Endothelial cell of umbilical vein (primary cell): ENCODE results near the gene EXD1. TPM values are rescaled to one million over a fixed set of nuclear protein-coding genes. Genes with fewer than 3 reads are reported as not detected.

Source experiments
- BruUV-seq: library from RNA; stranded (reverse); fragments of 400-500 nt; replicated peaks from 2 replicates; lab custom pipeline; 2021; lab: Mats Ljungman, UMichigan
- CTCF ChIA-PET: fragments of 300-600, 350-600 bp; sonication (Branson Sonifier 250); formaldehyde crosslinking; loops from one replicate; lab custom pipeline; 2021; ENCODE audit warnings: antibody characterized with exemption, inconsistent platforms; lab: Charles Lee
- POLR2A ChIA-PET: fragments of 300-600, 350-600 bp; sonication (Branson Sonifier 250); formaldehyde crosslinking; loops from one replicate; lab custom pipeline; 2021; ENCODE audit warnings: antibody characterized with exemption, inconsistent platforms; lab: Charles Lee
- DNase-seq: peaks from one replicate; pipeline ENCODE4 v3.0.0-alpha.2; 2011; ENCODE audit warnings: low read depth, low spot score
- FAIRE-seq: peaks from 2 replicates; lab custom pipeline; 2011; peaks lifted over from hg19 to GRCh38; lab: Jason Lieb, UNC
- H2AFZ ChIP-seq: 2 replicates; pipeline ENCODE4 v1.6.0; 2012; ENCODE audit warnings: low read depth, low read length, control low read depth, inconsistent platforms
- H3K27ac ChIP-seq: 2 replicates; pipeline ENCODE4 v1.5.1; 2011; ENCODE audit warnings: low read depth, mild to moderate bottlenecking, control low read depth, low read length, moderate library complexity; ENCODE audit not compliant: insufficient read depth
- H3K27me3 ChIP-seq, 2 experiments: 2 replicates each; pipeline versions ENCODE4 v1.6.0 to v1.6.1; 2011; ENCODE audit warnings: low read length in 2 of 2, mixed read lengths in 1 of 2; ENCODE audit not compliant: control insufficient read depth in 2 of 2, insufficient read depth in 2 of 2
- H3K36me3 ChIP-seq, 2 experiments: 2 replicates in 1 of 2; 3 replicates in 1 of 2; pipeline ENCODE4 v1.5.1; 2011; ENCODE audit warnings: low read length in 2 of 2, mild to moderate bottlenecking in 1 of 2, moderate library complexity in 1 of 2; ENCODE audit not compliant: control insufficient read depth in 2 of 2, insufficient read depth in 2 of 2; ENCODE audit errors: extremely low read depth in 1 of 2
- H3K4me1 ChIP-seq: 3 replicates; pipeline ENCODE4 v1.5.1; 2011; ENCODE audit warnings: mild to moderate bottlenecking, low read length; ENCODE audit not compliant: control insufficient read depth, insufficient read depth; ENCODE audit errors: extremely low read depth
- H3K4me2 ChIP-seq: 2 replicates; pipeline ENCODE4 v1.6.1; 2011; ENCODE audit warnings: low read length, control low read depth, mixed read lengths; ENCODE audit not compliant: insufficient read depth
- H3K4me3 ChIP-seq, 3 experiments: fragments of 200-600 bp in 1 of 3; sonication (generic), shearing (Covaris generic) in 1 of 3; replicated peaks in 1 of 3; 2 replicates each; pipeline ENCODE4 v1.5.1; 2011 to 2016; ENCODE audit warnings: control low read depth in 3 of 3, low read length in 3 of 3, mild to moderate bottlenecking in 2 of 3, inconsistent platforms in 1 of 3, low read depth in 1 of 3, moderate library complexity in 1 of 3; ENCODE audit not compliant: insufficient read depth in 1 of 3
- H3K79me2 ChIP-seq: 2 replicates; pipeline ENCODE4 v1.6.0; 2012; ENCODE audit warnings: low read length, inconsistent platforms; ENCODE audit not compliant: control insufficient read depth, insufficient read depth
- H3K9ac ChIP-seq: replicated peaks from 2 replicates; pipeline ENCODE3; 2011; ENCODE audit warnings: low read length, control low read depth; ENCODE audit not compliant: insufficient read depth; ENCODE audit errors: extremely low read depth
- H3K9me1 ChIP-seq: replicated peaks from 3 replicates; pipeline ENCODE4 v1.6.0; 2011; ENCODE audit warnings: mild to moderate bottlenecking, low read length; ENCODE audit not compliant: control insufficient read depth, insufficient read depth; ENCODE audit errors: extremely low read depth
- H3K9me3 ChIP-seq: replicated peaks from 2 replicates; pipeline ENCODE4 v1.5.1; 2012; ENCODE audit warnings: low read length, inconsistent platforms; ENCODE audit not compliant: control insufficient read depth, insufficient read depth
- H4K20me1 ChIP-seq: replicated peaks from 2 replicates; pipeline ENCODE3; 2011; ENCODE audit warnings: mild to moderate bottlenecking, low read length; ENCODE audit not compliant: control insufficient read depth, insufficient read depth; ENCODE audit errors: extremely low read depth
- EZH2 ChIP-seq: IDR thresholded peaks from 2 replicates; pipeline ENCODE4 v1.6.1; 2012; ENCODE audit warnings: borderline replicate concordance, low read depth, mild to moderate bottlenecking, moderate library complexity, low read length, inconsistent platforms; ENCODE audit not compliant: severe bottlenecking
- FOS ChIP-seq: IDR thresholded peaks from 2 replicates; pipeline ENCODE4 v1.6.1; 2011; ENCODE audit warnings: mild to moderate bottlenecking, low read length, moderate library complexity, borderline replicate concordance; ENCODE audit not compliant: insufficient read depth
- GATA2 ChIP-seq: IDR thresholded peaks from 2 replicates; pipeline ENCODE4 v1.7.0; 2011; ENCODE audit warnings: low read depth, mild to moderate bottlenecking, moderate library complexity, mixed read lengths, low read length; ENCODE audit not compliant: insufficient read length, insufficient read depth
- JUN ChIP-seq: IDR thresholded peaks from 2 replicates; pipeline ENCODE4 v1.6.1; 2011; ENCODE audit warnings: borderline replicate concordance, low read depth; ENCODE audit not compliant: insufficient read length, insufficient read depth
- MYC ChIP-seq: IDR thresholded peaks from one replicate; pipeline ENCODE4 v1.6.1; 2011; ENCODE audit warnings: mild to moderate bottlenecking, low read depth, low read length
- POLR2A ChIP-seq: IDR thresholded peaks from 2 replicates; pipeline ENCODE4 v1.6.1; 2012; ENCODE audit warnings: low read depth, mild to moderate bottlenecking, control low read depth, low read length
- POLR2AphosphoS5 ChIP-seq: IDR thresholded peaks from 2 replicates; pipeline ENCODE4 v1.6.1; 2012; ENCODE audit warnings: low read depth, mild to moderate bottlenecking, control low read depth, low read length, moderate library complexity; ENCODE audit not compliant: insufficient read depth
- dilution Hi-C: fragments of 300-500 bp; cut with MboI; formaldehyde crosslinking; loops from one replicate; pipeline ENCODE4 v1.15.0; 2019; ENCODE audit warnings: low sequenced_read_pairs; ENCODE audit not compliant: extremely low pct_ligation_motif_present
- intact Hi-C: fragments of 100-400 bp; cut with micrococcal nuclease; formaldehyde crosslinking; loops from one replicate; pipeline ENCODE4 v1.10.0; 2022
- polyA plus RNA-seq, 4 experiments: library from polyadenylated mRNA; depleted of rRNA in 3 of 4; stranded (reverse) in 3 of 4; unstranded in 1 of 4; fragments of >200 nt; gene quantifications; 2 replicates each; pipeline versions ENCODE4 v1.2.1 to v1.2.3, GENCODE V29; 2011 to 2012; ENCODE audit warnings: missing spikeins in 1 of 4
- total RNA-seq: library from RNA; stranded (reverse); gene quantifications from 2 replicates; pipeline ENCODE4 v1.2.3, GENCODE V29; 2021
- TF ChIP-seq, protein P1 (sequence below): IDR thresholded peaks from 2 replicates; pipeline ENCODE4 v1.6.1; 2011; ENCODE audit not compliant: insufficient read depth, insufficient read length
- TF ChIP-seq, protein P2 (sequence below), 2 donors: IDR thresholded peaks; 1 replicate in 1 of 2; 2 replicates in 1 of 2; pipeline ENCODE4 v1.5.1; 2011; ENCODE audit warnings: low read length in 2 of 2, mild to moderate bottlenecking in 2 of 2, moderate library complexity in 2 of 2, control low read depth in 1 of 2, inconsistent platforms in 1 of 2, low read depth in 1 of 2; ENCODE audit not compliant: insufficient read depth in 1 of 2; ENCODE audit errors: extremely low read depth in 1 of 2

Gene EXD1
- total and polyA plus RNA-seq, 2 donors (not counting 3 experiments of a cell fraction or from before 2014, with no cell fraction given) = not detected

DNA sequence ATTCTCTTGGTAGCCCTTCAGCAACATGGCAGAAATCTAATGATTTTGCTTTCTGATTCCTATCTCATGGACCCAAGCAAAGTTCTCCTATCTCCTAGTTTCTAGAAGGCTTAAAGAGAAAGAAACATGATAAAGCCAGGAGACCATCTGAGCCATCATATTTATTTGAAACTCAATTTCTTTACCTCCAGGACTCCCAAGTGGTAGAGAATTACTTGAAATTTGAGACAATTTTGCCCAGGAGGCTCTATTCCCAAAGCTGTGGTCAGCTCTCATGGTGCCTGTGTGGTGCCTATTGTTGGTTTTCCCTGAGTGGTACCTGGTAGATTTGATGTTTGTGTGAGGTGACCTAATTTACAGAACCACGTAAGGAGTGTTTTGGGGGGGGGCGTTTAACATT lies 39.3 kb upstream of the EXD1 start:
- Histone ChIP-seq H3K9me1 (no peaks in the 10 kb centered on the region), H3K27me3 (no peaks in the 10 kb centered on the region), H3K4me3 (no peak overlapping the region), H3K9me3 (no peaks in the 10 kb centered on the region), H4K20me1 (no peaks in the 10 kb centered on the region), H3K79me2 (no peaks in the 10 kb centered on the region), H3K9ac (no peak overlapping the region), H3K27ac (no peak overlapping the region), H3K36me3 (peaks cover 2 to 6% of the 10 kb centered on the region in 2 experiments), H2AFZ (no peak overlapping the region), H3K4me2 (no peak overlapping the region), H3K4me1 (no peaks in the 10 kb centered on the region)
- FAIRE-seq = no peak
- POLR2A ChIA-PET = no interaction called here
- dilution Hi-C loops = no loop called here
- TF ChIP-seq, protein P1, sequence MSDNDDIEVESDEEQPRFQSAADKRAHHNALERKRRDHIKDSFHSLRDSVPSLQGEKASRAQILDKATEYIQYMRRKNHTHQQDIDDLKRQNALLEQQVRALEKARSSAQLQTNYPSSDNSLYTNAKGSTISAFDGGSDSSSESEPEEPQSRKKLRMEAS = no peak
- no peak for TF ChIP-seq FOS
- TF ChIP-seq, protein P2, sequence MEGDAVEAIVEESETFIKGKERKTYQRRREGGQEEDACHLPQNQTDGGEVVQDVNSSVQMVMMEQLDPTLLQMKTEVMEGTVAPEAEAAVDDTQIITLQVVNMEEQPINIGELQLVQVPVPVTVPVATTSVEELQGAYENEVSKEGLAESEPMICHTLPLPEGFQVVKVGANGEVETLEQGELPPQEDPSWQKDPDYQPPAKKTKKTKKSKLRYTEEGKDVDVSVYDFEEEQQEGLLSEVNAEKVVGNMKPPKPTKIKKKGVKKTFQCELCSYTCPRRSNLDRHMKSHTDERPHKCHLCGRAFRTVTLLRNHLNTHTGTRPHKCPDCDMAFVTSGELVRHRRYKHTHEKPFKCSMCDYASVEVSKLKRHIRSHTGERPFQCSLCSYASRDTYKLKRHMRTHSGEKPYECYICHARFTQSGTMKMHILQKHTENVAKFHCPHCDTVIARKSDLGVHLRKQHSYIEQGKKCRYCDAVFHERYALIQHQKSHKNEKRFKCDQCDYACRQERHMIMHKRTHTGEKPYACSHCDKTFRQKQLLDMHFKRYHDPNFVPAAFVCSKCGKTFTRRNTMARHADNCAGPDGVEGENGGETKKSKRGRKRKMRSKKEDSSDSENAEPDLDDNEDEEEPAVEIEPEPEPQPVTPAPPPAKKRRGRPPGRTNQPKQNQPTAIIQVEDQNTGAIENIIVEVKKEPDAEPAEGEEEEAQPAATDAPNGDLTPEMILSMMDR (IDR thresholded peaks at IDR 0.05; ENCODE audit: extremely low read depth in 1 of 2, insufficient read depth in 1 of 2, low read depth in 1 of 2, low read length in 2 of 2) = no peak
- no peak for TF ChIP-seq POLR2A
- no peak for TF ChIP-seq POLR2AphosphoS5
- no peak for TF ChIP-seq GATA2
- no peak for TF ChIP-seq MYC
- no peak for TF ChIP-seq EZH2
- no peak for TF ChIP-seq JUN
- CTCF ChIA-PET = no interaction called here
- intact Hi-C loops = no loop called here
- no peak for DNase-seq
- no TSS peak for BruUV-seq
